Amygdala (tissue), 56 donors: ENCODE results near the gene GJC2.

Experiments used
- DNase-seq, 56 donors: peaks; one replicate each; lab custom pipeline; 2025; lab: John Stamatoyannopoulos, UW

Gene GJC2

DNA sequence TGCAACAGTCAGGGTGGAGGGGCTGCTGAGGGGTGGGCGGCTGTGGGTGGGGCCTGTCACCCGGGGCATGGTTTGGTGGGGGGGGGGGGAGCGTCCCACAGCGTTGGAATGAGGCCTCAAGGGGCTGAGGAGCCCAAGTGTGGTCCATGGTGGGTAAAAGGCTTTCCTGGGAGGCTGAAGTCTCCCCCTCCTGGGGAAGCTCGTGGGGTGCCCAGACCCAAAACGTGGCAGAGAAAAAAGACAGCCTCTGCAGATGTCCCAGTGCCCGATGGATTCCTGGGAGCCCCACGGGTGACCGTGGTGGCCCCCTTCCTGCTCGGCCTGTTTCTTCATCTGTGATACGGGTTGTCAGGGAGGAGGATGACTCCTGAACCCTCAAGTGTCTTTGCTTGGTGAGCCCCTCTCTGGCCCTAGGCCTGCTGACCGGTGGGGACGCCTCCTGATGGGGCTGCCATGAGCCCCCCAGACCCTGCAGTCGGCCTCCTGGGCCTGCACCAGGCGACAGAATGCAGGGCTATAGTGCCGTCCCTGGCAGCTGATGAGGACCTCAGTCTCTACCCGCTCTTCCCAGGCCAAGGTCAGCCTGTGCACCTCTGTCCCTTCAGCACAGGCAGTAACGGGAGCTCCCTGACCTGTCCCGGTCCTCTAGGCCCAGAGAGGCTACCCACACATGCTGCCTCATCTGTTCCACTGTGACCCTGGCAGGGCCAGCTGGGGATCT, 59.3 kb downstream of the GJC2 start:
- DNase-seq = no peak
